Purkinje cell (primary cell): ENCODE results near the gene NEIL1. TPM values are rescaled to one million over a fixed set of nuclear protein-coding genes. Genes with fewer than 3 reads are reported as not detected.

ENCODE experiments used
- polyA plus RNA-seq: library from polyadenylated mRNA; unstranded; fragments of >200 nt; fragmentation: Nextera tagmentation; gene quantifications from 2 replicates; pipeline ENCODE4 v1.2.1, GENCODE V29; 2014

NEIL1 gene, protein sequence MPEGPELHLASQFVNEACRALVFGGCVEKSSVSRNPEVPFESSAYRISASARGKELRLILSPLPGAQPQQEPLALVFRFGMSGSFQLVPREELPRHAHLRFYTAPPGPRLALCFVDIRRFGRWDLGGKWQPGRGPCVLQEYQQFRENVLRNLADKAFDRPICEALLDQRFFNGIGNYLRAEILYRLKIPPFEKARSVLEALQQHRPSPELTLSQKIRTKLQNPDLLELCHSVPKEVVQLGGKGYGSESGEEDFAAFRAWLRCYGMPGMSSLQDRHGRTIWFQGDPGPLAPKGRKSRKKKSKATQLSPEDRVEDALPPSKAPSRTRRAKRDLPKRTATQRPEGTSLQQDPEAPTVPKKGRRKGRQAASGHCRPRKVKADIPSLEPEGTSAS
- 2.0 and 6.4 TPM in 2 replicates for polyA plus RNA-seq

DNA sequence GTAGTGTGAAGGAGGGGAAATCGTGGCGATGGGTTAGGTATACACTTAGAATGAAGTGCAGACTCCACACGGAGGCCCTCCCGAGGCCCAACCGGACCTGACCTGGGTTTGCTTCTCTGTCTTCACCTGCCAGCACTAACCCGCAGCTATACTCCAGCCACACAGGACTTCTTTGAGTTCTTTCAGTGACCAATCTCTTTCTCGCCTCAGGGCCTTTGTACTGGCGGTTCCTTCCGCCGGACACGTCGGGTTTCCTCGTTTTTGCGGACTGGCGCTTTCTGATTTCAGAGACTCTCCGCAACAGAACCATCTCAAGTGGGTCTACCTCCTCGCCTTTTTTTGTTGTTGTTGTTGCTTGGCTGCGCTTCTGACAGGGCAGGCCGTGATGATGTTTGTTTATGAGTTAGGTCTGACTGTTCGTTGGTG, at the start of gene NEIL1:
TSS of gene NEIL1 (plus strand) at position 244 of the 426 bp plus-strand sequence. CDS start 1,867 bp downstream, outside the sequence.

DNA sequence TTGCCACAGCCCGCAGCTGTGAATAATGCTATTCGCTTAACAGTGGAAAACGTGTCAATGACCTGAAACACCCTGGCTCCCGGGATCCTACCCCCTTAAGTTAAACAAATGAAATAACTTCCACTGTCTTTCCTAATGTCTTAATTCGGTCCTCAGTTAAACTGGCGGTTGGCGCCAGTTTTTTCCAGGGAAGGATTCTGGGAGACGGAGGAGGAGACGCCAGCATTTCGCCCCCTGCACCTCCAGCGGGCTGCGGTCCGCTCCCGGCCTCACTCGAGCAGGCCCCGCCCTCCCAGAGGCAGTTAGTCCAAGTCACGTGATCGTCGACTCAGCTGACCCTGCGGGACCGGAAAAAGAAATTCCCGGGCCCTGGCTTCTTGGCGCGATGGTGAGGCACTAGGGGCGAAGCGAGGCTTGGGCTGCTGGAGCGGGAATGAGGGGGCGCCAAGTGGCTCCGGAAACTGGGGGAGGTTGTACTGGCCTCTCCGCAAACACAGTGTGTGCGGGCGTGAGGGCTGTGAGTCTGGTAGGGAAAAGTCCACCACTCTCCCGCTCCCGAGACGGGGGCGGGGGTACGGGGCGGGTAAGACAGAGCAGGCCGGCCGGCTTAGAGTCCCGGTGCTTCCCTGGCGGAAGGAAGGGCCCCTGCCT, 11.0 kb upstream of the NEIL1 start, which contains the start of gene COMMD4:
TSS of gene COMMD4 (plus strand) at position 359 of the 651 bp plus-strand sequence. CDS start at position 386, 27 bp downstream.

DNA sequence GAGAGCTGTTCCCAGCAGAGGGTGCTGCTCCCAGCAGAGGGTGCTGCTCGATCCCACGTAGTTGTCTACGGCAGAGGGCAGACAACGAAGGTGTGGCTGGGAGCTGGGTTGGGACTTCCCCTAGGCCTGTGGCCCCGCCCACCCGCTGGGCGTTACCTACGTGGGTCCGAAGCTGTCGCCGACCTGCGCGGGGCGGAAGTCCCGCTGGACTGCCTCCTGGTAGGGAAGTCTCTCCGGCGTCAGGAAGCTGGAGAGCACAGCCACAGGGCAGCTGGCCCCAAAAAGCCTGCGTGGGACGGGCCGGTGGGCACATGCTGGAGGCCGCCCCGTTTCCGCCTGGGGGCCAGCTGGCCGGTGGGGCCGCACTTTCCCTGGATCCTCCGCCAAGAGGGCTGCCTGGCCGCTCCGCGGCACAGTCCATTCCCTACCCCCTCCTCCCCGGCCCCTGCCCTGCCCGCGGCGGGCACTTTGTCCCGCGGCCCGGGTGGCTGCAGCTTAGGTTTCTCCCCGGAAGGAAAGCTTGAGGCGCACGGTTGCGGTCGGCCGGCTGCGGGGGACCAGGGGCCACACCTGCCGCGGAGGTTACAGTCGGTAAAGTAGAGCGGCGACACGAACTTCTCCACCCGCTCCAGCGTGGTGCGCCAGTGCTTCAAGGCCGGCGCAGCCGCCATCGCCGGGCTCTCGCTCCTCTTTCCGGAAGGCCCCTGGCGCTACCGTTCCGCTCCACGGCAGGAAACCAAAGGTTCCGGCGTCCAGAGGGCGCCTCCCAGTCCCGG, 21.3 kb downstream of the NEIL1 start, which contains the start of gene MAN2C1:
TSS of gene MAN2C1 (minus strand) at position 695 of the 776 bp plus-strand sequence. CDS start at position 671, 24 bp downstream.

Other genes with a start within 250 kb of the NEIL1 start
- gene C15orf39, start 145.2 kb upstream of the NEIL1 start, polyA plus RNA-seq: 0.20 and 0.44 TPM in 2 replicates
- gene GOLGA6C, start 88.7 kb upstream of the NEIL1 start, polyA plus RNA-seq: not detected in 2 replicates
- gene GOLGA6D, start 64.2 kb upstream of the NEIL1 start, polyA plus RNA-seq: not detected in 2 replicates
- 10.5 and 19.0 TPM in 2 replicates for gene COMMD4, start 11.0 kb upstream of the NEIL1 start, polyA plus RNA-seq
- 12.3 and 20.5 TPM in 2 replicates for gene MAN2C1, start 21.6 kb downstream of the NEIL1 start, polyA plus RNA-seq
- gene SIN3A, start 104.7 kb downstream of the NEIL1 start, polyA plus RNA-seq: 7.3 and 10.9 TPM in 2 replicates
- gene PTPN9, start 232.3 kb downstream of the NEIL1 start, polyA plus RNA-seq: 3.5 and 4.9 TPM in 2 replicates